Measurements from ENCODE around the gene MRPL32.

- TF ChIP-seq CTCF (IDR thresholded peaks at IDR 0.05) (no peak), POLR2A (IDR thresholded peaks at IDR 0.05) (no peak)
Measured at GRCh38 chr7:42931447-42931833, 736 bp upstream of the MRPL32 start.

Data from esophagus squamous epithelium (tissue), 4 donors.